Mesenchymal stem cell (in vitro differentiated cells and primary cell): Measurements from ENCODE around the gene VPS37C.
"Not testable (repeated sequence)": the region's sequence is repeated elsewhere in the genome, so short reads cannot be mapped to it uniquely, and the experiment has no call there.

ENCODE experiments used
- DNase-seq: peaks from one replicate; pipeline ENCODE4 v3.0.0-alpha.2; 2013
- H2AFZ ChIP-seq: one replicate; pipeline ENCODE4 v1.6.1; 2013; ENCODE audit warnings: low read depth, mild to moderate bottlenecking, control low read depth, inconsistent platforms, low read length, moderate library complexity
- H2AK5ac ChIP-seq: 2 replicates; pipeline ENCODE4 v1.6.1; 2013; ENCODE audit warnings: low read length, moderate library complexity, mild to moderate bottlenecking, inconsistent platforms; ENCODE audit not compliant: severe bottlenecking
- H2BK120ac ChIP-seq: one replicate; pipeline ENCODE4 v1.6.1; 2013; ENCODE audit warnings: low read depth, mild to moderate bottlenecking, inconsistent platforms, low read length, moderate library complexity
- H2BK12ac ChIP-seq, 2 experiments: one replicate each; pipeline ENCODE4 v1.6.1; 2013; ENCODE audit warnings: inconsistent platforms in 2 of 2, low read length in 2 of 2, mild to moderate bottlenecking in 2 of 2, moderate library complexity in 2 of 2, control low read depth in 1 of 2
- H2BK15ac ChIP-seq: one replicate; pipeline ENCODE4 v1.6.1; 2013; ENCODE audit warnings: mild to moderate bottlenecking, low read depth, inconsistent platforms; ENCODE audit not compliant: poor library complexity, severe bottlenecking
- H2BK5ac ChIP-seq: 2 replicates; pipeline ENCODE4 v1.6.1; 2013; ENCODE audit warnings: low read depth, mild to moderate bottlenecking, low read length, control low read depth, inconsistent platforms; ENCODE audit not compliant: poor library complexity, severe bottlenecking
- H3K14ac ChIP-seq, 2 experiments: one replicate each; pipeline ENCODE4 v1.6.1; 2013; ENCODE audit warnings: inconsistent platforms in 2 of 2, low read length in 2 of 2, control low read depth in 1 of 2, mild to moderate bottlenecking in 1 of 2, moderate library complexity in 1 of 2
- H3K18ac ChIP-seq, 2 experiments: one replicate each; pipeline ENCODE4 v1.6.1; 2013; ENCODE audit warnings: inconsistent platforms in 2 of 2, low read length in 2 of 2, control low read depth in 1 of 2, low read depth in 1 of 2, mild to moderate bottlenecking in 1 of 2
- H3K23ac ChIP-seq, 2 experiments: one replicate each; pipeline ENCODE4 v1.6.1; 2013; ENCODE audit warnings: inconsistent platforms in 2 of 2, low read length in 2 of 2, mild to moderate bottlenecking in 2 of 2, moderate library complexity in 2 of 2, control low read depth in 1 of 2
- H3K27ac ChIP-seq: 2 replicates; pipeline ENCODE4 v1.5.1; 2013; ENCODE audit warnings: mild to moderate bottlenecking, moderate library complexity, low read length, control low read depth, inconsistent platforms; ENCODE audit not compliant: poor library complexity, severe bottlenecking
- H3K27me3 ChIP-seq, 2 experiments: 2 replicates each; pipeline versions ENCODE4 v1.6.1 to v1.7.0; 2013; ENCODE audit warnings: low read length in 2 of 2, mild to moderate bottlenecking in 2 of 2, moderate library complexity in 2 of 2, control low read depth in 1 of 2, inconsistent platforms in 1 of 2; ENCODE audit not compliant: control insufficient read depth in 1 of 2, insufficient read depth in 1 of 2
- H3K36me3 ChIP-seq, 2 experiments: 2 replicates each; pipeline versions ENCODE4 v1.6.1 to v1.7.0; 2013; ENCODE audit warnings: low read length in 2 of 2, control low read depth in 1 of 2, inconsistent platforms in 1 of 2, low read depth in 1 of 2, mild to moderate bottlenecking in 1 of 2; ENCODE audit not compliant: insufficient read depth in 2 of 2, control insufficient read depth in 1 of 2
- H3K4ac ChIP-seq, 2 experiments: one replicate each; pipeline ENCODE4 v1.6.1; 2013; ENCODE audit warnings: inconsistent platforms in 2 of 2, low read length in 2 of 2, mild to moderate bottlenecking in 2 of 2, moderate library complexity in 2 of 2, control low read depth in 1 of 2, low read depth in 1 of 2
- H3K4me1 ChIP-seq: 2 replicates; pipeline ENCODE4 v1.6.1; 2013; ENCODE audit warnings: low read depth, low read length, control low read depth; ENCODE audit not compliant: control insufficient read depth, insufficient read depth
- H3K4me2 ChIP-seq: 2 replicates; pipeline ENCODE4 v1.6.1; 2013; ENCODE audit warnings: low read length, mild to moderate bottlenecking, inconsistent platforms; ENCODE audit not compliant: poor library complexity, severe bottlenecking
- H3K4me3 ChIP-seq, 2 experiments: 2 replicates each; pipeline versions ENCODE4 v1.5.1 to v1.7.0; 2013; ENCODE audit warnings: low read length in 2 of 2, mild to moderate bottlenecking in 2 of 2, control low read depth in 1 of 2, low read depth in 1 of 2; ENCODE audit not compliant: insufficient read depth in 1 of 2
- H3K79me1 ChIP-seq: replicated peaks from 2 replicates; pipeline ENCODE4 v1.6.1; 2013; ENCODE audit warnings: mild to moderate bottlenecking, control low read depth, low read length, inconsistent platforms; ENCODE audit not compliant: poor library complexity, severe bottlenecking
- H3K9ac ChIP-seq: 2 replicates; pipeline ENCODE4 v1.7.0; 2013; ENCODE audit warnings: mild to moderate bottlenecking, low read length, moderate library complexity
- H3K9me3 ChIP-seq: 2 replicates; pipeline ENCODE4 v1.7.0; 2013; ENCODE audit warnings: mild to moderate bottlenecking, low read length; ENCODE audit not compliant: control insufficient read depth
- H4K8ac ChIP-seq: one replicate; pipeline ENCODE4 v1.6.1; 2013; ENCODE audit warnings: inconsistent platforms, mild to moderate bottlenecking, low read length, moderate library complexity
- H4K91ac ChIP-seq: one replicate; pipeline ENCODE4 v1.6.1; 2013; ENCODE audit warnings: mild to moderate bottlenecking, low read length, inconsistent platforms
- WGBS: methylation state at CpG from one replicate; pipeline ENCODE4 v1.1.7; 2013; ENCODE audit warnings: mixed read lengths; 5-methylcytosine and 5-hydroxymethylcytosine counted together

VPS37C gene

DNA sequence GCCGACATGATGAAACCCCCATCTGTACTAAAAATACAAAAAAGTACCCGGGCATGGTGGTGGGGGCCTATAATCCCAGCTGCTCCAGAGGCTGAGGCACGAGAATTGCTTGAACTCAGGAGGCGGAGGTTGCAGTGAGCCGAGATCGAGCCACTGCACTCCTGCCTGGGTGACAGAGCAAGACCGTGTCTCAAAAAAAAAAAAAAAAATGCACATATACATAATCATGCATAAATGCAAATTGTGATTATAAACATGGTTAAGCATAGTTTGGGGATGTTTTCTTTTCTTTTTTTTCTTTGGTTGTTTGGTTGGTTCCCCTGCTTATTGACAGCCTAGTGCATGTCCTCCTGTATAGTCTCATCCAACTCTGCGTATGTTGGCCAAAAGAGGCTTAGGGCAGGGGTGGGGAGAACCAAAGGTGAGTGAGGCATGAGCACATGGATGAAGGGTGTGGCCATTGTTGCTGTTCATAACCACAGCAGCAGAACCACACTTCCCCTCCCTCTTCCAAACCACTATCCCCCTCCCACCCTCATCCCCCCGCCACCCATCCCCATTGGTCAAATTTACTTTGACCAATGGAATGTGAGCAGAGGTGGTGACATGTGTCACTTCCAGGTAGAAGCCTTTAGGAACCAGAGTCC, 6.9 kb upstream of the VPS37C start:
- no peak overlapping the region for H3K23ac ChIP-seq
- H3K9ac ChIP-seq: no peak overlapping the region
- no peak overlapping the region for H2BK5ac ChIP-seq
- no peak overlapping the region for H3K18ac ChIP-seq
- no peaks in the 10 kb centered on the region for H3K4me1 ChIP-seq
- H2AFZ ChIP-seq: no peak overlapping the region
- H3K4me2 ChIP-seq: no peak overlapping the region
- H4K91ac ChIP-seq: no peak overlapping the region
- H3K27me3 ChIP-seq: peaks cover 21 to 36% of the 10 kb centered on the region in 2 experiments
- H2BK15ac ChIP-seq: no peak overlapping the region
- no peak for DNase-seq
- H4K8ac ChIP-seq: no peak overlapping the region
- no peak overlapping the region for H2BK12ac ChIP-seq
- no peak overlapping the region for H3K4me3 ChIP-seq
- no peaks in the 10 kb centered on the region for H3K79me1 ChIP-seq
- WGBS: 57% methylated on average over 4 of the region's 9 CpGs
- no peak overlapping the region for H3K14ac ChIP-seq
- H2AK5ac ChIP-seq: no peak overlapping the region
- peaks cover 5% of the 10 kb centered on the region for H3K9me3 ChIP-seq
- H2BK120ac ChIP-seq: no peak overlapping the region
- no peaks in the 10 kb centered on the region for H3K36me3 ChIP-seq
- H3K27ac ChIP-seq: no peak overlapping the region
- H3K4ac ChIP-seq: no peak overlapping the region

DNA sequence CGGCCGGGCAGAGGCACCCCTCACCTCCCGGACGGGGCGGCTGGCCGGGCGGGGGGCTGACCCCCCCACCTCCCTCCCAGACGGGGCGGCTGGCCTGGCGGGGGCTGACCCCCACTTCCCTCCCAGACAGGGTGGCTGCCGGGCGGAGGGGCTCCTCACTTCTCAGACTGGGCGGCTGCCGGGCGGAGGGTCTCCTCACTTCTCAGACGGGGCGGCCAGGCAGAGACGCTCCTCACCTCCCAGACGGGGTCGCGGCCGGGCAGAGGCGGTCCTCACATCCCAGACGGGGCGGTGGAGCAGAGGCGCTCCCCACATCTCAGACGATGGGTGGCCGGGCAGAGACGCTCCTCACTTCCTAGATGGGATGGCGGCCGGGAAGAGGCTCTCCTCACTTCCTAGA, 5.1 kb upstream of the VPS37C start:
- not testable (repeated sequence) for H2BK12ac ChIP-seq, H4K91ac ChIP-seq, H3K36me3 ChIP-seq, H2BK5ac ChIP-seq, H3K14ac ChIP-seq, H3K4me1 ChIP-seq, H3K4me3 ChIP-seq, DNase-seq, H3K23ac ChIP-seq, H3K4me2 ChIP-seq, H4K8ac ChIP-seq, H3K9ac ChIP-seq, H2AK5ac ChIP-seq, H3K4ac ChIP-seq, H2AFZ ChIP-seq, H3K27ac ChIP-seq, H3K79me1 ChIP-seq, H2BK120ac ChIP-seq, H3K9me3 ChIP-seq, H3K18ac ChIP-seq, H2BK15ac ChIP-seq
- 96% methylated on average over 20 of the region's 31 CpGs for WGBS
- peaks cover 11 to 20% of the 10 kb centered on the region in 2 experiments for H3K27me3 ChIP-seq

DNA sequence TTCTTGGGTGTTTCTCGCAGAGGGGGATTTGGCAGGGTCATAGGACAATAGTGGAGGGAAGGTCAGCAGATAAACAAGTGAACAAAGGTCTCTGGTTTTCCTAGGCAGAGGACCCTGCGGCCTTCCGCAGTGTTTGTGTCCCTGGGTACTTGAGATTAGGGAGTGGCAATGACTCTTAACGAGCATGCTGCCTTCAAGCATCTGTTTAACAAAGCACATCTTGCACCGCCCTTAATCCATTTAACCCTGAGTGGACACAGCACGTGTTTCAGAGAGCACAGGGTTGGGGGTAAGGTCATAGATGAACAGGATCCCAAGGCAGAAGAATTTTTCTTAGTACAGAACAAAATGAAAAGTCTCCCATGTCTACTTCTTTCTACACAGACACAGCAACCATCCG, 4.6 kb upstream of the VPS37C start:
- H3K4ac ChIP-seq, H4K91ac ChIP-seq, H2BK120ac ChIP-seq, DNase-seq, H2AFZ ChIP-seq, H3K9ac ChIP-seq, H3K27ac ChIP-seq, H3K4me1 ChIP-seq, H3K4me3 ChIP-seq, H3K79me1 ChIP-seq, H3K9me3 ChIP-seq, H2BK5ac ChIP-seq, H3K18ac ChIP-seq, H3K14ac ChIP-seq, H2BK12ac ChIP-seq, H3K23ac ChIP-seq, H3K4me2 ChIP-seq, H3K36me3 ChIP-seq, H2AK5ac ChIP-seq, H2BK15ac ChIP-seq, H4K8ac ChIP-seq: not testable (repeated sequence)
- H3K27me3 ChIP-seq: peaks cover 11 to 19% of the 10 kb centered on the region in 2 experiments
- WGBS: no CpG with 5 or more reads among the region's 7 CpGs

DNA sequence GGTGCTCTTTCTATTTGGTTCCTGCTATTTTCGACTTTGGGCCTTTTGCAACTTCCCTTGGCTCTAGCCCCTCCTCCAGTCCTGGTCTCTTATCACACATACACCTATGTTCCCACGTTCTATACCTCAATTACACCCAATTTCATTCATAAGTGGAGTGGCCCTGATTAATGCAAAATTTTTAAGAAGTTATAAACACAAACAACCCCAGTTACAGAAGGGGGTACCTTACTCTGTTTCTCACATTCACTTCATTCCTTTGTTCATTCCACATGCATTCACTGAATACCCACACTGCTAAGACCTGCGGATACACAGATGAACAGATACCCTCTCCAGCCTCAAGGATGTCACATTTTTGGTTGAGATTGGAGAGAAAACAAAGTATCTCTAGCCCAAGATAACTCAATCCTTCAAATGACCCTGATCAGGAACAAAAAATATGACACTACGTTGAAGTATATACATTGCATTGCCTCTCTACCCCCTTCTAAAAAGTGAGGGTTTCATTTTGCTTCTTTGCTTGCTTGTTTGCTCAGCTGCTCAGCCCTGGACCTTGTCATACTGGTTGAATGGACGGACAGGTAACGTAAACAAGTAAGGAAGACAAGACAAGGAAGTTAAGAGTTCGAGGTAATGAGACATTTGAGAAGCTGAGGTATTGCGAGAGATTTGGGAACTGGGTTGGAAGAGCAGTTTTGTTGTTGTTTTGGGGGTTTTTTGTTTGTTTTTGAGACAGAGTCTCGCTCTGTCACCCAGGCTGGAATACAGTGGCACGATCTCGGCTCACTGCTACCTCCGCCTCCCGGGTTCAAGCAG, 3.6 kb upstream of the VPS37C start:
- Histone ChIP-seq H3K23ac (no peak overlapping the region), H3K79me1 (no peaks in the 10 kb centered on the region), H3K27ac (no peak overlapping the region), H2BK120ac (no peak overlapping the region), H2BK15ac (no peak overlapping the region), H3K4me1 (peaks cover 4% of the 10 kb centered on the region), H3K9ac (no peak overlapping the region), H3K36me3 (no peaks in the 10 kb centered on the region), H4K91ac (no peak overlapping the region), H3K4me3 (no peak overlapping the region), H4K8ac (no peak overlapping the region), H3K14ac (no peak overlapping the region), H3K9me3 (no peaks in the 10 kb centered on the region), H3K4ac (no peak overlapping the region), H3K18ac (no peak overlapping the region), H2AFZ (no peak overlapping the region), H2AK5ac (peak overlapping the region; percentile 13), H3K27me3 (peaks cover 8 to 9% of the 10 kb centered on the region in 2 experiments), H2BK5ac (no peak overlapping the region), H3K4me2 (no peak overlapping the region), H2BK12ac (no peak overlapping the region)
- 84% methylated on average over 13 of the region's 13 CpGs for WGBS
- no peak for DNase-seq
